GM23248 (cell line): ENCODE measurements around the gene COL11A2. TPM values are rescaled to one million over a fixed set of nuclear protein-coding genes. Genes with fewer than 3 reads are reported as not detected.

ENCODE experiments used
- DNase-seq: peaks from one replicate; pipeline ENCODE4 v3.0.0-alpha.2; 2015
- H2AFZ ChIP-seq: fragments of 200-600 bp; sonication (generic); 2 replicates; pipeline ENCODE4 v1.6.1; 2016; ENCODE audit warnings: antibody characterized with exemption
- H3F3A ChIP-seq: fragments of 200-600 bp; sonication (generic); 2 replicates; pipeline ENCODE4 v1.6.1; 2016; ENCODE audit warnings: mild to moderate bottlenecking, antibody characterized with exemption, mixed run types; ENCODE audit not compliant: insufficient read depth
- H3K27ac ChIP-seq: fragments of 200-600 bp; sonication (generic); 2 replicates; pipeline ENCODE4 v1.5.1; 2016; ENCODE audit warnings: mild to moderate bottlenecking
- H3K27me3 ChIP-seq: fragments of 200-600 bp; sonication (generic); replicated peaks from 2 replicates; pipeline ENCODE4 v1.6.1; 2016; ENCODE audit warnings: mild to moderate bottlenecking; ENCODE audit not compliant: insufficient read depth
- H3K36me3 ChIP-seq: fragments of 200-600 bp; sonication (generic); 2 replicates; pipeline ENCODE4 v1.6.1; 2016; ENCODE audit warnings: low read depth, mild to moderate bottlenecking
- H3K4me1 ChIP-seq: fragments of 200-600 bp; sonication (generic); 2 replicates; pipeline ENCODE4 v1.6.1; 2016; ENCODE audit warnings: mild to moderate bottlenecking; ENCODE audit not compliant: insufficient read depth
- H3K4me2 ChIP-seq: fragments of 200-600 bp; sonication (generic); one replicate; pipeline ENCODE4 v1.6.1; 2016; ENCODE audit warnings: mild to moderate bottlenecking; ENCODE audit not compliant: unreplicated experiment
- H3K4me3 ChIP-seq: fragments of 200-600 bp; sonication (generic); 2 replicates; pipeline ENCODE4 v1.5.1; 2016; ENCODE audit warnings: mild to moderate bottlenecking
- H3K79me2 ChIP-seq: fragments of 200-600 bp; sonication (generic); 2 replicates; pipeline ENCODE4 v1.6.1; 2016; ENCODE audit warnings: mild to moderate bottlenecking; ENCODE audit not compliant: insufficient read depth
- H3K9ac ChIP-seq: fragments of 200-600 bp; sonication (generic); 2 replicates; pipeline ENCODE4 v1.6.1; 2016; ENCODE audit warnings: mild to moderate bottlenecking
- H3K9me2 ChIP-seq: fragments of 200-600 bp; sonication (generic); 2 replicates; pipeline ENCODE4 v1.6.1; 2016; ENCODE audit warnings: mixed run types, mild to moderate bottlenecking, moderate library complexity; ENCODE audit not compliant: insufficient read depth
- H3K9me3 ChIP-seq: fragments of 200-600 bp; sonication (generic); one replicate; pipeline ENCODE4 v1.6.1; 2017; ENCODE audit warnings: low read depth
- H4K20me1 ChIP-seq: fragments of 200-600 bp; sonication (generic); 2 replicates; pipeline ENCODE4 v1.6.0; 2016; ENCODE audit not compliant: insufficient read depth
- EZH2 ChIP-seq: fragments of 200-600 bp; sonication (generic); IDR thresholded peaks from 2 replicates; pipeline ENCODE4 v1.6.1; 2018; ENCODE audit warnings: antibody characterized with exemption, mild to moderate bottlenecking; ENCODE audit not compliant: insufficient read depth, poor library complexity, severe bottlenecking
- EZH2phosphoT487 ChIP-seq: fragments of 200-600 bp; sonication (generic); IDR thresholded peaks from 2 replicates; pipeline ENCODE4 v1.6.1; 2018; ENCODE audit warnings: antibody characterized with exemption, moderate library complexity, mild to moderate bottlenecking, low read depth; ENCODE audit not compliant: insufficient read depth
- WGBS, 2 experiments: methylation state at CpG; one replicate each; pipeline ENCODE4 v1.1.6; 2015 to 2017; ENCODE audit warnings: low lambda C conversion rate in 2 of 2, low coverage in 1 of 2; ENCODE audit errors: missing lambda C conversion rate in 2 of 2; 5-methylcytosine and 5-hydroxymethylcytosine counted together
- in situ Hi-C: fragments of 300-500 bp; cut with MboI; formaldehyde crosslinking; loops from 2 replicates; pipeline ENCODE4 v1.15.0; 2020
- polyA plus RNA-seq: library from polyadenylated mRNA; unstranded; fragments of >200 nt; fragmentation: Nextera tagmentation; extraction: Ambion mirVana; gene quantifications from 2 replicates; pipeline ENCODE4 v1.2.1, GENCODE V29; 2016
- total RNA-seq: library from RNA; depleted of rRNA; stranded (reverse); fragments of >200 nt; shearing (Covaris generic); gene quantifications from 2 replicates; pipeline ENCODE4 v1.2.3, GENCODE V29; 2014; rRNA removed

The COL11A2 gene
- 0.25 and 0.32 TPM in 2 replicates for total RNA-seq
- 0.05 and 0.31 TPM in 2 replicates for polyA plus RNA-seq

- H3K27me3 ChIP-seq = peaks cover 15% of the 10 kb centered on the region
- in situ Hi-C loops = no loop called here
- DNase-seq = no peak
- H3K36me3 ChIP-seq = peaks cover 15% of the 10 kb centered on the region
- no peaks in the 10 kb centered on the region for H3K9me3 ChIP-seq
- peak within 1 kb of the TSS; percentile 89 for H3K4me2 ChIP-seq
- H3K4me1 ChIP-seq = no peaks in the 10 kb centered on the region
- H3K4me3 ChIP-seq = peak within 1 kb of the TSS; percentile 66
- peaks cover 8% of the 10 kb centered on the region for H3K79me2 ChIP-seq
- no peak within 1 kb of the TSS for H3K27ac ChIP-seq
- no peak for TF ChIP-seq EZH2phosphoT487
- TF ChIP-seq EZH2 = no peak
- H3K9ac ChIP-seq = peak within 1 kb of the TSS; percentile 57
- WGBS, 2 experiments = 17 to 20% methylated on average over 28 to 30 of the region's 35 CpGs
- H4K20me1 ChIP-seq = no peaks in the 10 kb centered on the region; the same call in 1 of the 2 replicates
- peak within 1 kb of the TSS; percentile 59 for H2AFZ ChIP-seq
- H3F3A ChIP-seq = 0 out of 2 replicates have a peak, but pooled peaks cover 13% of the 10 kb centered on the region
- H3K9me2 ChIP-seq = no peaks in the 10 kb centered on the region
Measured at GRCh38 chr6:33192105-33192646, at the start of gene COL11A2. TSS of gene COL11A2 (minus strand) at chr6:33192467. CDS start at chr6:33192240, 227 bp downstream.

- in situ Hi-C loops = loop anchor here (10.0 kb wide), 1 partner anchor 227 kb away; no protein-coding TSS in a partner anchor
Measured at GRCh38 chr6:33241968-33242367, 49.7 kb upstream of the COL11A2 start.

GRCh38 chr6:33237741-33238140, 45.5 kb upstream of the COL11A2 start:
- Histone ChIP-seq H3K36me3 (no peaks in the 10 kb centered on the region), H3K79me2 (no peaks in the 10 kb centered on the region), H3K27ac (no peak overlapping the region), H3K9me2 (no peaks in the 10 kb centered on the region), H3F3A (no peaks in the 10 kb centered on the region), H3K4me2 (no peak overlapping the region), H3K4me1 (no peaks in the 10 kb centered on the region), H3K9me3 (no peaks in the 10 kb centered on the region), H2AFZ (no peak overlapping the region), H3K4me3 (no peak overlapping the region), H3K27me3 (peaks cover 27% of the 10 kb centered on the region), H4K20me1 (no peaks in the 10 kb centered on the region), H3K9ac (no peak overlapping the region)
- in situ Hi-C loops = no loop called here
- TF ChIP-seq EZH2phosphoT487 (no peak), EZH2 (no peak)
- DNase-seq = no peak
- WGBS, 2 experiments = 21 to 26% methylated on average over 2 of the region's 2 CpGs

More at GRCh38 chr6:33241968-33242367, 49.7 kb upstream of the COL11A2 start:
- H3K4me1 ChIP-seq = no peaks in the 10 kb centered on the region
- no peak overlapping the region for H2AFZ ChIP-seq
- H3K27me3 ChIP-seq = peaks cover 7% of the 10 kb centered on the region; the same call in 1 of the 2 replicates
- no peak overlapping the region for H3K4me2 ChIP-seq
- no peaks in the 10 kb centered on the region for H3K36me3 ChIP-seq
- no peak overlapping the region for H3K4me3 ChIP-seq
- no peaks in the 10 kb centered on the region for H3K9me3 ChIP-seq
- no peaks in the 10 kb centered on the region for H4K20me1 ChIP-seq
- H3K9ac ChIP-seq = no peak overlapping the region
- H3K79me2 ChIP-seq = no peaks in the 10 kb centered on the region
- H3K27ac ChIP-seq = no peak overlapping the region
- 52 to 54% methylated on average over 3 of the region's 3 CpGs for WGBS, 2 experiments
- H3K9me2 ChIP-seq = no peaks in the 10 kb centered on the region
- no peak for DNase-seq
- H3F3A ChIP-seq = no peaks in the 10 kb centered on the region
- TF ChIP-seq EZH2phosphoT487 (no peak), EZH2 (no peak)

- H3K27me3 ChIP-seq = peaks cover 27% of the 10 kb centered on the region
- H3K9me2 ChIP-seq = no peaks in the 10 kb centered on the region
- TF ChIP-seq EZH2phosphoT487 (no peak), EZH2 (no peak)
- H3K4me1 ChIP-seq = no peaks in the 10 kb centered on the region
- no peaks in the 10 kb centered on the region for H3F3A ChIP-seq
- H3K4me2 ChIP-seq = no peak overlapping the region
- no peaks in the 10 kb centered on the region for H3K36me3 ChIP-seq
- 59 to 66% methylated on average over 6 of the region's 6 CpGs for WGBS, 2 experiments
- no peaks in the 10 kb centered on the region for H4K20me1 ChIP-seq
- H3K27ac ChIP-seq = no peak overlapping the region
- no peaks in the 10 kb centered on the region for H3K79me2 ChIP-seq
- no peaks in the 10 kb centered on the region for H3K9me3 ChIP-seq
- DNase-seq = no peak
- in situ Hi-C loops = no loop called here
- no peak overlapping the region for H3K9ac ChIP-seq
- no peak overlapping the region for H2AFZ ChIP-seq
- H3K4me3 ChIP-seq = no peak overlapping the region
Measured at GRCh38 chr6:33236852-33237251, 44.6 kb upstream of the COL11A2 start.
